D341Med (cell line): Measurements from ENCODE around the gene TBC1D21.
"Not testable (repeated sequence)": the region's sequence is repeated elsewhere in the genome, so short reads cannot be mapped to it uniquely, and the experiment has no call there.

Experiments
- DNase-seq: peaks from one replicate; pipeline ENCODE4 v3.0.0; 2012; ENCODE audit warnings: low spot score

Gene TBC1D21

DNA sequence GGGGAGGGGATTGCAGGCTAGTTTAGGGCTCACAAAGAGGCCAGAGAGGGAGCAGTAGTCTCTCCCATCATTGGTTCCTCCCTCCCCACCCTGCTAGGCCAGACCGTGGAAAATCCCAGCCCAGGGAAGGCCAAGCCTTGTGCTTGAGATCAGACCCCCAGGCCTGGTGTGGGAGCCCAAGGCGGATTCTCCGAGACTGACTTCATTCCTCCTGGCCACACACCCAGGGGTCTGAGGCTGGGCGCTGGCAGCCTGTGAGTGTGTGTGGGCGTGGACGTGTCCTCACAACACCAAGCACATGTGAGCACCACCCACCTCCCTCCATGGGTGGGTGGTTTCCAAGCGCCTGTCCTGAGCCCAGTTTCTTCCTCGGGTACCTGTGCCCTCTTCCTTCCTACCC lies 57.0 kb downstream of the TBC1D21 start:
- no peak for DNase-seq

DNA sequence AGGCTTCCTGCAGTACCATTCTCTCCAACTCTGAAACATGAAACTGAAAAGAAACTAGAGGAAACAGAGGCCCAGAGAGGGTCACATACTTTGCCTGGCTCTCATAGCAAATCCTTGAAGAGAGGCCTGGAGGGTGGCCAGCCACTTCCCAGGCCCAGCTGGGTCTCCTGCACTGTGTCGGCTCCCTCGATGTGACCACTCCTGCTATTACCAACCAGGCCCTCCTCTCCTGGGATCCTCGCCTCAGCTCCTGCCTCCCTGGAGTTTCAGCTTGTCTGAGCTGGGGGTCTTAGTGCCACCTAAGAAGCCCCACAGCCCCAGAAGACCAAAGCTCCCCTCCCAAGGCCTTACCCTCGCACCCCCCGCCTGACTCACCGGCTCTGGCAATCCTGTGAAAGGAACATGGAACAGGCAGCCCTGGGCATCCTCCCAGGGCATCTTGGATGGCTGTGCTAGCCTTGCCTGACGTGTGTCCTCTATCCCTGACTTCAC lies 57.5 kb downstream of the TBC1D21 start:
- no peak for DNase-seq

DNA sequence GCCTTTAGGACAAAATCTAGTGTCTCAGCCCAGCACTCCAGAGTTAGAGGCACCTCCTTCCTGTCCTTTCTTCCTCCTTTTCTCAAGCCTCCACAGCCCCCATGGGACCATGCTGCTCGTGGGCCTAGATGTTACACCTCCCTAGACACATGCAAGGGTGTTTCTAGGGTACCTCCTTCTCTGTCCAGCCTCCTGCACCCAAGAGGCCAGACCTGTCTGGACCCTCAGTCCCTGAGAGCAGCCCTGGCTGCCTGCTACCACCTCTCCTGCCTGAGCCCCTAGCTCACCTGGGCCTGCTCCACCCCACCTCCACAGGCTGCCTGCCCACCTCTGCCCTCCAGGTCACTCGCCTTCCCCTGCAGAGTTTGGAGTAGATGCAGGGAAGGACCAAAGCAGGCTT lies 58.1 kb downstream of the TBC1D21 start:
- DNase-seq, result no peak

DNA sequence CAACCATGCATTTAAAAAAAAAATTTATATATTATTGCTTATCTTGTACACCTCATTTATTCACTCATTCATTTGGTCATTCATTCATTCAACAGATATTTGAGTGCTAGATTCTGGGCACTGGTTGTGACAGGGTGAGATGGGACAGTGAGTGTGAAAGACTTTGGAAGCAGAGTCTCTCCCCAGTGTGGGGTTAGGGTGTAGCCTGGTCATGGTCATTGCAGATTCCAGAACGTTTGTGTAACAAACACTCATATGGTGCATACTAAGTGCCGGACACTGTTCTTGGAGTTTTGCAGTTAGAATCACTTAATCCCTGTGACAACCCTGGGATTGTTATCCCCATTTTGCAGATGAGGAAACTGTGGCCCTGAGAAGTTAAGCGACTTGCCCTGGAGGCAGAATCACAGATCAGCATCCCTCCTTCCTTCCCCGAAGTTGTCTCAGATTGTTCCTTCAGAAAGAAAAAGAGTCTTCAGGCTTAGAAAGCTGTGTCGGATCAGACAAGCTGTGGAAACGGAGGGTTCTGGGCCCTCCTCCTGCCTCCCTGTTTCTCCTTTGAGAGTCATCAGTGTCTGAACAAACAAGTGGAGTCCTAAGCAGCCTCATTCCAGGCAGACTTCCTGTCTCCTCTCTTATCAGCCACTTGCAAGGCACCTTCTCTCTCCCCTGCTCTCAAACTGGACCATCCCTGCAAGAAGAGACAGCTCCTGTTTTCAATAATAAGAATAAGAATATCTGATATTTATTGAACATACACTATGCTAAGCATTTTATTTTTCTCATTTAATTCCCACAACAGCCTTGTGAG lies 59.2 kb downstream of the TBC1D21 start:
- DNase-seq, result no peak

DNA sequence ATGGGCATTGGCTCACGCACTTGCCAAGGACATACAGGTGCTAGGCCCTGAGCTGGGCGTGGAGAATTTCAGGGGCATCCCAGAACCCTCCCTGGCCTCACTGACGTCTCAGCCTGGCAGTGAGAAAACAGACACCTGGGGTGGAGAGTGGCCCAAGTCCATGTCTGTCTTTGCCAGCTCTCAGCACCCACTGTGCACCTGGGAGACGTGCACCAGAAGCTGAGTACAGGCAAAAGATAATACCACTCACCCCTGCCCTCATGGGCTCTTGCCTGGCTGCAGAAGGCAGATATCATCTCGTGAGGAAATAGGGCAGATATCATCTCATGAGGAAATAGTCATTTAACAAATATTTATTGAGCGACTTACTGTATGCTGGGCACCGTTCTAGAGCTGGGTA lies 60.9 kb downstream of the TBC1D21 start:
- no peak for DNase-seq

DNA sequence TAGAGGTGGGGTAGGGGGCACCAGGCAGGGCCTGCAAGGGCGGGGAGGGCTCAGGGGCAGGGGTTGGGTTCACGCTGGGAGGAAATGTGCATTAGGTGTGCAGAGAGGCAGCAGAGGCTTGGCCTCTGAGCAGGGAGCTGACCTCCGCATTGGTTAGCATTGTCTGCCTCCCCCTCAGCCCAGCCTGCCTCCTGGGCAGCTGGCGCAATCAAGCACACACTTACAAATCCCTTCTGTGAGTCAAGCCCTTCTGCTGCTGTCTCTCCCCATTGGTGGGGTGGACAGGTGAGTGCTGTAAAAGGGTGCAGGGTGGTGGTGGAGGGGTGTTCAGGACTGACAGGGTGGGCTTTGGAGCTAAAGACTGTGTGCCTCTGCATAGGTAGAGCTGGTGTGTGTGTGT lies 62.2 kb downstream of the TBC1D21 start:
- no peak for DNase-seq

DNA sequence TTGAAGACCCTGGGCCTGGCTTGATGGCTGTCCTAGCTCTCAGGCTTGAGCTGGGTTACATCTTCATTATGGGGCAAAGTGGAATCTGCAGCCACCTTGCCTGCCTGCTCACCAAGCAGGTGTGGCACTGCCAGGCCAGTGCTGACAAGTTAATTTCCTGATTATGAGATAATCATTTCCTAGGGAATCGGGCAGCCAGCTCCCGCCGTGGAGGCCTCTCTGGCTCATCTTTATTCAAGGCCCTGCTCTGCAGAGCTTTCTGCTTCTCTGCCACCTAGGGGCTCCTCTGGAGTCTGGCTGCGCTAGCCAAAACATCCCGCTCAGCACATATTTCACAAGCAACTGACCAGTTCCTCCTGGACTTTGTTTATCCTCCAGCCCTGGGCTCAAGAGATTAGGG lies 62.8 kb downstream of the TBC1D21 start:
- DNase-seq, result no peak

DNA sequence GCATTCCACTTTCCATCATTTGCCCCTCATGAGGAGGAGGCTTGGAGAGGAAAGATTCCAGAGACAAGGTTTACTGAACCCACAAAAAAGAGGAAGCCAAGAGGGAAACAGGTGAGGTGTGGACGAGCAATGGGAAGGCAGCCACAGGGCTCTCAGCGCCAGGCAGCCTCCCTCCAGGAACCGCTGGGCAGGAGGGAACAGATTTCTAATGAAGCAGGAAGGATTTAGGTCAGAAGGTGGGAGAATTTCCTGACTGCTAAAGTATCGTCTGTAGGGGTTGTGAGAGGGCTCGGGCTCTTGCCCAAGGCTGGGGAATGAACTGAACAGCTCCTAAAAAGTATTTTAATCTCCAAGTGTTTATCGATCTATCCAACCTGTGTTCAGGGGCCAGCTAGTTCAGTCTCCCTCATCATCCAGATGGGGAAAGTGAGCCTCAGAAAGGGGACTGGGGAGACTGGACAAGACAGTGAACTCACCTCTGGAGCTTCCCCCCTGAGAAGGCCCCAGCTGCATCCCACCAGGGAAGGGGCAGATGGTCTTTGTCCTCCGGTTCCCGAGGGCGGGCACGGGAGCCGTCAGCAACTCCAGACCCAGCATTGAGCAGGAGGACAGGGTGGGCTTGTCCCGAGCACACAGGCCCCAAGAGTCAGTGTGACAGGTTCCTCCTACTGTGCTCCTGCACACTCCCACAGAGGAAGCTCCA lies 63.4 kb downstream of the TBC1D21 start:
- DNase-seq, result no peak

DNA sequence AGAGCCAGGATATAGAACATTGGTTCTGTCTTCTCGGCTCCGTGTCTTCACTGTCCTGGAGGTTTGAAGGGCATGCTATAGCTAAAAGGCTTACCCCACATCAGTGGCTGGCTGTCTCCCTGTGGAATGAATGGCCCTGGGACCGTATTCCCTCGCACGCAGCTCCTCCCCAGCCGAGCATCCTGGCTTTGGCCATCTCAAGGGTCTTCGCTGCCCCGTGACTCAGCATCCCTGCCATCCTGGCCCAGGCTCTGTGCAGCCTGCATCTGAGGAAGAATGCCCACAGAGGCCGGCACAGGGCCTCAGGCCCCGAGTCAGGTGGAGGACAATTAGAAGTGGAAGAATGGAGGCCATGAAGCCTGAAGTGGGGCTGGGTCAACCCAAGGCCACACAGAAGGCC lies 63.9 kb downstream of the TBC1D21 start:
- no peak for DNase-seq

DNA sequence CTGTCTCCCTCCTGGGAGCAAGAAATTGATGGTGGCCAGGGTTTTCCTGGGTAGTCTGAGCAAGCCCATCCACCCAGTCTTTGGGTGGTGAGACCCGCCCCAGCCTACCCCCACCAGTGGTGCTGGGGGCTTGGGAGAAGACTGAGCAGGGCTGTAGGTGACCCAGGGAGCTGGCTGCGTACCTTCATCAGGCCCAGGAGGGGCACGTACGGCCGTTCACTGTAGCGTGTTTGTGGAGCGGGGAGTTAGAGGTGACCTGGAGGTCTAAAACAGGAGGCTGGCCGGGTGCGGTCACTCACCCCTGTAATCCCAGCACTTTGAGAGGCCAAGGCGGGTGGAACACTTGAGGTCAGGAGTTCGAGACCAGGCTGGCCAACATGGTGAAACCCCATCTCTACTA lies 64.4 kb downstream of the TBC1D21 start:
- no peak for DNase-seq

DNA sequence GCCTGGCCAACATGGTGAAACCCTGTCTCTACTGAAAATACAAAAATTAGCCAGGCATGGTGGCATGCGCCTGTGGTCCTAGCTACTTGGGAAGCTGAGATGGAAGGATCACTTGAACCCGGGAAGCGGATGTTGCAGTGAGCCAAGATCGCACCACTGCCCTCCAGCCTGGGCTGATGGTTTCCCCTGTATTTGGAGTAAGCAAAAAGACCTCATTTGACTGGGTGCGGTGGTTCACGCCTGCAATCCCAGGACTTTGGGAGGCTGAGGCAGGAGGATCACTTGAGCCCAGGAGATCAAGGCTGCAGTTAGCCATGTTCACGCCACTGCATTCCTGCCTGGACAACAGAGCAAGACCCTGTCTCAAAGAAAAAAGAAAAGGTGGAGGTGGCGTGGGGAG lies 65.2 kb downstream of the TBC1D21 start:
- not testable (repeated sequence) for DNase-seq
